H1 (cell line): Measurements from ENCODE around the gene CD44. TPM values are rescaled to one million over a fixed set of nuclear protein-coding genes. Genes with fewer than 3 reads are reported as not detected.
A peak's percentile ranks its signal among the peaks of the same experiment; 100 is the strongest.

Experiments
- CTCF ChIA-PET: fragments of 300-600 bp; sonication (Branson Sonifier 250); formaldehyde crosslinking; loops from one replicate; lab custom pipeline; 2021; ENCODE audit not compliant: partially characterized antibody; lab: Charles Lee
- POLR2A ChIA-PET: fragments of 300-600 bp; sonication (Branson Sonifier 250); formaldehyde crosslinking; loops from one replicate; lab custom pipeline; 2021; ENCODE audit warnings: inconsistent platforms; ENCODE audit not compliant: partially characterized antibody; lab: Charles Lee
- DNase-seq, 2 experiments: peaks; one replicate each; pipeline versions ENCODE4 v3.0.0 to v3.0.0-alpha.2; 2010 to 2022; ENCODE audit warnings: low spot score in 2 of 2, low read depth in 1 of 2, mixed read lengths in 1 of 2
- FAIRE-seq: peaks from 2 replicates; lab custom pipeline; 2011; peaks lifted over from hg19 to GRCh38; lab: Jason Lieb, UNC
- H2AFZ ChIP-seq: 2 replicates; pipeline ENCODE4 v1.8.1; 2012; ENCODE audit warnings: low read length, inconsistent platforms
- H2AK5ac ChIP-seq: 2 replicates; pipeline ENCODE4 v1.6.1; 2013; ENCODE audit warnings: low read depth, low read length
- H2BK120ac ChIP-seq: replicated peaks from 2 replicates; pipeline ENCODE3; 2013; ENCODE audit warnings: low read depth, low read length, inconsistent platforms
- H2BK12ac ChIP-seq: 2 replicates; pipeline ENCODE4 v1.6.1; 2013; ENCODE audit warnings: low read depth, low read length
- H2BK15ac ChIP-seq: 2 replicates; pipeline ENCODE4 v1.6.1; 2013; ENCODE audit warnings: low read length
- H2BK20ac ChIP-seq: 2 replicates; pipeline ENCODE4 v1.6.1; 2013; ENCODE audit warnings: low read length
- H2BK5ac ChIP-seq: 2 replicates; pipeline ENCODE4 v1.6.1; 2013; ENCODE audit warnings: low read depth, low read length
- H3K14ac ChIP-seq: 2 replicates; pipeline ENCODE4 v1.6.1; 2013; ENCODE audit warnings: inconsistent platforms; ENCODE audit not compliant: insufficient read length
- H3K18ac ChIP-seq: 2 replicates; pipeline ENCODE4 v1.6.1; 2013; ENCODE audit warnings: low read length; ENCODE audit errors: extremely low read depth
- H3K23ac ChIP-seq: 2 replicates; pipeline ENCODE4 v1.6.1; 2013; ENCODE audit warnings: inconsistent platforms; ENCODE audit not compliant: insufficient read length
- H3K23me2 ChIP-seq: 2 replicates; pipeline ENCODE4 v1.6.1; 2013; ENCODE audit warnings: low read depth, low read length
- H3K27ac ChIP-seq: 2 replicates; pipeline ENCODE4 v1.6.1; 2011; ENCODE audit warnings: low read depth, low read length, inconsistent platforms
- H3K27me3 ChIP-seq, 4 experiments: replicated peaks in 1 of 4; 1 replicate in 1 of 4; 2 replicates in 3 of 4; pipeline versions ENCODE4 v1.6.1 to v1.8.1; 2011 to 2013; ENCODE audit warnings: low read length in 3 of 4, mild to moderate bottlenecking in 3 of 4, inconsistent platforms in 2 of 4, mixed read lengths in 2 of 4, moderate library complexity in 1 of 4; ENCODE audit not compliant: control insufficient read depth in 3 of 4, insufficient read depth in 3 of 4; ENCODE audit errors: extremely low read depth in 1 of 4
- H3K36me3 ChIP-seq, 4 experiments: 2 replicates each; pipeline versions ENCODE4 v1.6.1 to v1.8.1; 2011 to 2013; ENCODE audit warnings: mild to moderate bottlenecking in 4 of 4, low read length in 3 of 4, moderate library complexity in 2 of 4, control low read depth in 1 of 4, inconsistent platforms in 1 of 4; ENCODE audit not compliant: insufficient read depth in 4 of 4, control insufficient read depth in 2 of 4
- H3K4ac ChIP-seq: replicated peaks from 2 replicates; pipeline ENCODE3; 2013; ENCODE audit warnings: low read length, low read depth, mixed read lengths, inconsistent platforms; ENCODE audit not compliant: insufficient read length
- H3K4me1 ChIP-seq, 4 experiments: replicated peaks in 1 of 4; 1 replicate in 1 of 4; 2 replicates in 3 of 4; pipeline versions ENCODE4 v1.6.1 to v1.8.1; 2011 to 2013; ENCODE audit warnings: low read length in 3 of 4, inconsistent platforms in 2 of 4, mixed read lengths in 1 of 4; ENCODE audit not compliant: insufficient read depth in 4 of 4, control insufficient read depth in 3 of 4
- H3K4me2 ChIP-seq, 2 experiments: 2 replicates each; pipeline versions ENCODE4 v1.6.1 to v1.8.1; 2011 to 2013; ENCODE audit warnings: low read depth in 2 of 2, low read length in 2 of 2, control low read depth in 1 of 2, inconsistent platforms in 1 of 2, mild to moderate bottlenecking in 1 of 2; ENCODE audit not compliant: insufficient read depth in 1 of 2
- H3K4me3 ChIP-seq, 4 experiments: fragments of 200-600, 300-600 bp in 1 of 4; sonication (generic), shearing (Covaris generic), sonication (Bioruptor Twin) in 1 of 4; 2 replicates each; pipeline versions ENCODE4 v1.5.1 to v1.8.1; 2011 to 2016; ENCODE audit warnings: low read length in 4 of 4, low read depth in 3 of 4, control low read depth in 2 of 4, inconsistent platforms in 2 of 4, mild to moderate bottlenecking in 2 of 4, mixed read lengths in 1 of 4, moderate library complexity in 1 of 4; ENCODE audit not compliant: insufficient read depth in 2 of 4; ENCODE audit errors: extremely low read depth in 1 of 4
- H3K56ac ChIP-seq: replicated peaks from 2 replicates; pipeline ENCODE3; 2013; ENCODE audit warnings: low read depth, mild to moderate bottlenecking, mixed read lengths, low read length, inconsistent platforms; ENCODE audit not compliant: insufficient read length
- H3K79me1 ChIP-seq: 2 replicates; pipeline ENCODE4 v1.6.1; 2013; ENCODE audit warnings: low read depth, low read length, control low read depth
- H3K79me2 ChIP-seq, 2 experiments: 2 replicates each; pipeline versions ENCODE4 v1.6.1 to v1.8.1; 2012 to 2013; ENCODE audit warnings: low read length in 2 of 2, mild to moderate bottlenecking in 2 of 2, inconsistent platforms in 1 of 2; ENCODE audit not compliant: insufficient read depth in 2 of 2, control insufficient read depth in 1 of 2
- H3K9ac ChIP-seq, 4 experiments: replicated peaks in 1 of 4; 1 replicate in 1 of 4; 2 replicates in 3 of 4; pipeline versions ENCODE4 v1.6.1 to v1.8.1; 2011 to 2013; ENCODE audit warnings: low read depth in 3 of 4, low read length in 3 of 4, control low read depth in 2 of 4, mild to moderate bottlenecking in 2 of 4, moderate library complexity in 2 of 4, inconsistent platforms in 1 of 4; ENCODE audit errors: extremely low read depth in 1 of 4
- H3K9me3 ChIP-seq, 2 experiments: 2 replicates each; pipeline versions ENCODE4 v1.6.1 to v1.8.1; 2012 to 2013; ENCODE audit warnings: mild to moderate bottlenecking in 2 of 2, moderate library complexity in 2 of 2, control low read depth in 1 of 2, inconsistent platforms in 1 of 2, low read depth in 1 of 2, low read length in 1 of 2, mixed read lengths in 1 of 2; ENCODE audit not compliant: insufficient read depth in 2 of 2
- H4K20me1 ChIP-seq, 2 experiments: replicated peaks in 1 of 2; 2 replicates each; pipeline versions ENCODE3 to v1.8.1; 2011 to 2013; ENCODE audit warnings: inconsistent platforms in 2 of 2, low read length in 2 of 2, mild to moderate bottlenecking in 1 of 2; ENCODE audit not compliant: insufficient read depth in 2 of 2, control insufficient read depth in 1 of 2
- H4K5ac ChIP-seq: 2 replicates; pipeline ENCODE4 v1.6.1; 2013; ENCODE audit warnings: low read length, low read depth, mixed read lengths, inconsistent platforms; ENCODE audit not compliant: insufficient read length
- H4K8ac ChIP-seq: 2 replicates; pipeline ENCODE4 v1.8.0; 2013; ENCODE audit warnings: mild to moderate bottlenecking, moderate library complexity, low read length, inconsistent platforms; ENCODE audit not compliant: insufficient read depth; ENCODE audit errors: extremely low read depth
- H4K91ac ChIP-seq: replicated peaks from 2 replicates; pipeline ENCODE3; 2013; ENCODE audit warnings: low read length, mixed read lengths, inconsistent platforms; ENCODE audit not compliant: insufficient read length
- CTBP2 ChIP-seq: IDR thresholded peaks from 2 replicates; pipeline ENCODE4 v1.7.0; 2011; ENCODE audit warnings: borderline replicate concordance, mild to moderate bottlenecking, moderate library complexity, mixed read lengths, low read length; ENCODE audit not compliant: insufficient read depth, insufficient read length
- HDAC6 ChIP-seq: IDR thresholded peaks from one replicate; pipeline ENCODE4 v1.7.1; 2012; ENCODE audit warnings: low read depth, mild to moderate bottlenecking, inconsistent platforms, low read length, moderate library complexity
- RXRA ChIP-seq: IDR thresholded peaks from 2 replicates; pipeline ENCODE4 v1.6.1; 2011; ENCODE audit warnings: low read depth, mild to moderate bottlenecking, low read length, moderate library complexity; ENCODE audit not compliant: insufficient read depth
- SRF ChIP-seq: IDR thresholded peaks from 2 replicates; pipeline ENCODE4 v1.6.1; 2011; ENCODE audit warnings: mild to moderate bottlenecking, low read depth, low read length, moderate library complexity
- TEAD4 ChIP-seq: IDR thresholded peaks from 2 replicates; pipeline ENCODE4 v1.6.1; 2012; ENCODE audit warnings: low read depth, low read length, inconsistent platforms, mixed read lengths
- WGBS, 2 experiments: shearing (Covaris generic) in 1 of 2; methylation state at CpG; one replicate each; pipeline versions ENCODE4 v1.1.6 to v1.1.7; 2013 to 2015; ENCODE audit warnings: low lambda C conversion rate in 2 of 2, mixed read lengths in 2 of 2, inconsistent platforms in 1 of 2, low coverage in 1 of 2, missing lambda C conversion rate in 1 of 2; ENCODE audit not compliant: insufficient replicate concordance in 2 of 2, insufficient coverage in 1 of 2, insufficient read length in 1 of 2; ENCODE audit errors: extremely low coverage in 1 of 2, missing lambda C conversion rate in 1 of 2; 5-methylcytosine and 5-hydroxymethylcytosine counted together
- polyA plus RNA-seq, 7 experiments: library from polyadenylated mRNA; depleted of rRNA in 3 of 7; stranded (reverse) in 5 of 7; unstranded in 2 of 7; fragments of >200 nt in 5 of 7; fragments of 200-250 nt in 2 of 7; gene quantifications; 1 replicate in 5 of 7; 2 replicates in 1 of 7; 4 replicates in 1 of 7; pipeline versions ENCODE4 v1.2.1 to v1.2.3, GENCODE V29; 2011 to 2013; ENCODE audit warnings: missing spikeins in 2 of 7, mixed read lengths in 2 of 7
- total RNA-seq: library from RNA; stranded (reverse); fragmentation: NEBNext Ultra II Directional; extraction: Animal tissue kit (Norgen Biotek cat#: 25700); gene quantifications from 2 replicates; pipeline ENCODE4 v1.2.1, GENCODE V29; 2021

CD44 gene
- total and polyA plus RNA-seq, 2 of the 8 experiments (the other 6 are each of a cell fraction or from before 2014, with no cell fraction given) = 11.8 to 13.7 TPM

DNA sequence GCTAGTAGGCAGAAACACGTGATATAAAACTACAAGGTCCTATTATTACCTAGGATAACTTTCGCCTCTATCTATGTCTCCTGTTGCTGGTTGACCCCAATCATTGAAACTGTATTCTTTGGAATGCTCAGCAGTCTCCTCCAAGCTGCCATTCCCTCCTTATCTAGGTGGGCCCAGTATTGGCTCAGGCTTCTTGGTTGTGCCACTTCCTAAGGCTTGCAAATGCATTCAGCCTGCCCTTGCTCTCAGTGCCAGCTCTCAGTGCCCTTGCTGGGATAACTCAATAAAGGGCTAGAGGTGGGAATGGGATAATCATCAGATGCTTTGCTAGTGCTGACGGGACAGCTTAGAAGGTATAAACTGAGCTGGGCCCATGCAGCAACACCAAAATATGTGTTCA, 13.6 kb downstream of the CD44 start:
- Histone ChIP-seq H3K9ac (no peak overlapping the region), H2BK12ac (0 out of 2 replicates have a peak overlapping the region, but pooled peaks have one; percentile 35), H3K79me1 (no peaks in the 10 kb centered on the region), H2AFZ (no peak overlapping the region), H3K4me1 (peaks cover 0 to 10% (median 6%) of the 10 kb centered on the region in 4 experiments; a peak in 6 of 7 replicates), H3K36me3 (no peaks in the 10 kb centered on the region), H2BK20ac (no peak overlapping the region), H3K56ac (no peak overlapping the region), H2AK5ac (no peak overlapping the region), H4K5ac (no peak overlapping the region), H3K14ac (no peak overlapping the region), H3K9me3 (no peaks in the 10 kb centered on the region), H3K27me3 (no peaks in the 10 kb centered on the region), H4K20me1 (no peaks in the 10 kb centered on the region), H3K23ac (no peak overlapping the region), H2BK120ac (no peak overlapping the region), H3K79me2 (no peaks in the 10 kb centered on the region), H2BK5ac (no peak overlapping the region), H3K4ac (no peak overlapping the region), H4K8ac (no peak overlapping the region), H3K4me3 (no peak overlapping the region), H3K23me2 (peaks cover 1% of the 10 kb centered on the region; the same call in 1 of the 2 replicates), H3K18ac (no peak overlapping the region), H3K4me2 (no peak overlapping the region), H4K91ac (no peak overlapping the region), H3K27ac (no peak overlapping the region), H2BK15ac (no peak overlapping the region)
- ChIA-PET POLR2A (interaction anchor here (2.0 kb wide), 1 partner anchor 13 kb away, joined by 10 read pairs; the partner anchor contains the start of gene CD44), CTCF (interaction anchor here (0.6 to 1.6 kb wide), 5 partner anchors 9 to 157 kb away, joined by 3 to 5 read pairs (median 3); no protein-coding TSS in a partner anchor)
- FAIRE-seq (no peak), DNase-seq (no peak)
- WGBS, 2 experiments = 86% methylated on average over 3 of the region's 3 CpGs; no CpG with 5 or more reads in 1 of the 2 experiments
- TF ChIP-seq HDAC6 = no peak
- no peak for TF ChIP-seq TEAD4
- TF ChIP-seq CTBP2 = no peak
- TF ChIP-seq SRF = no peak
- TF ChIP-seq RXRA = no peak
